HG02588 (cell line): ENCODE data around the gene HSD17B2.
"Not testable (repeated sequence)": the region's sequence is repeated elsewhere in the genome, so short reads cannot be mapped to it uniquely, and the experiment has no call there.

Experiments
- ATAC-seq: cut with Tn5 transposase; IDR thresholded peaks from one replicate; pipeline ENCODE4 v1.9.1; 2021; ENCODE audit warnings: mild to moderate bottlenecking, moderate library complexity; ENCODE audit not compliant: unreplicated experiment

Gene HSD17B2

GRCh38 chr16:82118749-82119148 lies 83.7 kb downstream of the HSD17B2 start:
- no peak for ATAC-seq

DNA sequence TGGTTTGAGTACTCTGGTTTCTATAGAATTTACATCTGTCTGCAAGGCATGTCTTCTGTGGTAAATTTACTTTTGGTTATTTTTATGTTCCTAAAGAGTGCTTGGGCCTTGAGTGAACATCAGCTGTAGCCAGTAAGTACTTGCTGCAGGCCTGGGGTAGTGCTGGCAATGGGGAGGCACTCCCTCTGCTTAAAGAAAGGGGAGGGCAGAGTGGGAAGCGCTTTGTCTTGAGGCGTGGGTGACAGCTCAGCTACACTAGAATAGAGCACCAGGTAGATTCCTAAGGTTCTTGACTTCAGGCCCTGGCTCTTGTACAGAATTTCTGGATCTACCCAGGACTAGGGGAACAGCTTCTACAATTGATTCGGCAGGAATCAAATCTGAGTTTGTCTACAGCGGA lies 84.4 kb downstream of the HSD17B2 start:
- no peak for ATAC-seq

DNA sequence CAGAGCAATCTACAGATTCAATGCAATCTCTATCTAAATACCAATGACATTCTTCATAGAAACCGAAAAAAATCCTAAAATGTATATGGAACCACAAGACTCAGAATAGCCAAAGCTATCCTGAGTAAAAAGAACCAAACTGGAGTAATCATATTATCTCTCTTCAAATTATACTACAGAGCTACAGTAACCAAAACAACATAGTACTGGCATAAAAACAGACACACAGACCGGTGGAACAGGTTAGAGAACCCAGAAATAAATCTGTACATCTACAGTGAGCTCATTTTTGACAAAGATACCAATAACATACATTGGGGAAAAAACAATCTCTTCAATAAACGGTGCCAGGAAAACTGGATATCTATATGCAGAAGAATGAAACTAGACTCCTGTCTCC lies 89.6 kb downstream of the HSD17B2 start:
- ATAC-seq, result no peak

DNA sequence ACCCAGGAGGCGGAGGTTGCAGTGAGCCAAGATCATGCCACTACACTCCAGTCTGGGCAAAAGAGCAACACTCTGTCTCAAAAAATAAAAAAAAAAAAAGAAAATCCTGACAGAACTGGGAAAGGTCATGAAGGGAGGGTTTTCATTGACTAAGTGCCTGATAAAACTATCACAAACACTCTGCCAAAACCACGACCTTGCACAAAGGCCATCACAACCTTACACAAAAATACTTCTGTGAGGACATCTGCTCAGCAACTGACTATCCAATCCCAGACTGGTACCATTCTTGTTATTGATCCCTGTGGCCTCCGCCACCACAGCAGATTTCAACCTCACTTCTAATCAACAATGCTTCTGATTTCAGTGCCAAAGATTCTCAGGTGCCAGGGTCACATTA lies 94.8 kb downstream of the HSD17B2 start:
- ATAC-seq, result no peak

DNA sequence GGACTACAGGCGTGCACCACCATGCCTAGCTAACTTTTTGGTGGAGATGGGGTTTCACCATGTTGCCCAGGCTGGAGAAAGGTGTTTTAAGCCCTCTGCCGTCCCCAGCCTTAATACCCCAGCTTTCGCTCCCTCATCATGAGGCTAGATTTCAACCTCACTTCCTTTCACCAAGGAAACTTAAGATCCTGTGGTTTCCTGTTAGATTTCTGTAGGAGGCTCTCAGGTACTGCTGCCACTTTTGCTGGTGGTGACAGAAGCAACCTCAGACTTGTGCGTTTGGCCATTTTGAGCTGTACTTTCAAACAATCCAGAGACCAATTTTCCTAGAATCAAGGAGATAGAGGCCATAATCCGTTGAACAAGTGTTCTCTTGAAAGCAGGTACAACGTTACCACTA lies 98.7 kb downstream of the HSD17B2 start:
- ATAC-seq, result no peak

GRCh38 chr16:82134846-82135245 lies 99.8 kb downstream of the HSD17B2 start:
- ATAC-seq, result no peak

GRCh38 chr16:82135844-82136243 lies 100.8 kb downstream of the HSD17B2 start:
- no peak for ATAC-seq

GRCh38 chr16:82136956-82137821 lies 102.1 kb downstream of the HSD17B2 start:
- no peak for ATAC-seq

DNA sequence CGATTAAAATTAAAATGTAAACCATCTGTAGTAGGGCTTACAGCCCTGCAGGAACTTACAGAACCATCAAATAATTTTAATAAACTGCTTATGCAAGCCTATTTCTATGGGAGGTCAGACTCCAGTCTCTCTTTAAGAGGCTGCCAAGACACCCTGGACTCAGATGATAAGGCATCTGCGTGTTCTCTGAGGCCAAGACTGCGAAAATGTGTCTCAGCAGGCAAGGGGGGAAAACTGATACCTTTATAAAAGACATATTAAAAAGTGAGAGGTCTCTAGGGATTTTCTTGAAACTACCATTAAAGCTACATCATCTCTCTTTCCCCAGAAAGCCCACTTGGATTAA lies 102.7 kb downstream of the HSD17B2 start:
- no peak for ATAC-seq

- no peak for ATAC-seq
These were observed 103.6 kb downstream of the HSD17B2 start for GRCh38 chr16:82138478-82139285.

GRCh38 chr16:82139286-82139571 lies 104.2 kb downstream of the HSD17B2 start:
- ATAC-seq, result not testable (repeated sequence)

DNA sequence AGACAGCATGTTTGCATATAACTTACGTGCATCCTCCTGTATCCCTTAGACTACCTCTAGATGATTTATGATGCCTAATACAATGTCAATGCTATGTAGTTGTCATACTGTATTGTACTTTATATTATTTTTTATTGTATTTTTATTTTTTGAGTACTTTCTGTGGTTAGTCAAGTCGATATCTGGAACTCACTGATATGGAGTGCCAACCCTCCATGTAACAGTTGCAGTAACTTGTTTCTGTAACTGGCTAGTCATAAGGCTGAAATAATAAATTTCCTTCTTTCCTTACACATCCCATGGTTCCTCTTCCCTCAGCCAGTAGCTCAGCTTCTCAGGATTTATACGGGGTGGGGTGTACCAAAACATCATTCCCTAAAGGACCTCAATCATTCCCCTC lies 111.5 kb downstream of the HSD17B2 start:
- no peak for ATAC-seq

GRCh38 chr16:82146957-82147356 lies 111.9 kb downstream of the HSD17B2 start:
- ATAC-seq, result no peak

GRCh38 chr16:82147546-82147945 lies 112.5 kb downstream of the HSD17B2 start:
- ATAC-seq, result no peak
